H54 (cell line): ENCODE measurements around the gene PLAAT2.
"Not testable (repeated sequence)": the region's sequence is repeated elsewhere in the genome, so short reads cannot be mapped to it uniquely, and the experiment has no call there.

ENCODE experiments used
- DNase-seq: peaks from one replicate; pipeline ENCODE4 v3.0.0; 2011; ENCODE audit warnings: low spot score, mixed read lengths; ENCODE audit not compliant: insufficient read length
- FAIRE-seq: peaks from 3 replicates; lab custom pipeline; 2011; peaks lifted over from hg19 to GRCh38; lab: Jason Lieb, UNC
- POLR2A ChIP-seq: IDR thresholded peaks from 2 replicates; pipeline ENCODE4 v1.6.1; 2011; ENCODE audit warnings: low read depth, mild to moderate bottlenecking, low read length

PLAAT2 gene

GRCh38 chr11:63563201-63564055, at the start of gene PLAAT2:
Gene PLAAT2, minus strand, starts transcription at chr11:63563379. Its CDS starts 55 bp downstream, at chr11:63563324.
- no peak for DNase-seq
- FAIRE-seq, result no peak
- TF ChIP-seq POLR2A, result no peak

GRCh38 chr11:63612181-63612580, 49.0 kb upstream of the PLAAT2 start:
- no peak for FAIRE-seq
- TF ChIP-seq POLR2A, result no peak
- no peak for DNase-seq

GRCh38 chr11:63611395-63611747, 48.2 kb upstream of the PLAAT2 start:
- DNase-seq (no peak), FAIRE-seq (no peak)

GRCh38 chr11:63610604-63611394, 47.6 kb upstream of the PLAAT2 start:
- no peak for TF ChIP-seq POLR2A
- peak; percentile 30 for DNase-seq
- FAIRE-seq, result no peak

More at GRCh38 chr11:63611395-63611747, 48.2 kb upstream of the PLAAT2 start:
- no peak for TF ChIP-seq POLR2A

GRCh38 chr11:63609971-63610580, 46.9 kb upstream of the PLAAT2 start:
- FAIRE-seq, result peak; percentile 27
- TF ChIP-seq POLR2A, result no peak
- no peak for DNase-seq

GRCh38 chr11:63609536-63609935, 46.4 kb upstream of the PLAAT2 start:
- no peak for DNase-seq
- FAIRE-seq, result peak; percentile 48
- TF ChIP-seq POLR2A, result no peak

- no peak for FAIRE-seq
- DNase-seq, result peak; percentile 43
- TF ChIP-seq POLR2A, result no peak
Measured at GRCh38 chr11:63608353-63609345, 45.5 kb upstream of the PLAAT2 start.

- DNase-seq (no peak), FAIRE-seq (no peak)
- TF ChIP-seq POLR2A, result no peak
Measured at GRCh38 chr11:63603180-63603518, 40.0 kb upstream of the PLAAT2 start.

- FAIRE-seq, DNase-seq: not testable (repeated sequence)
Measured at GRCh38 chr11:63602290-63603179, 39.4 kb upstream of the PLAAT2 start.

GRCh38 chr11:63599211-63600122, 36.3 kb upstream of the PLAAT2 start:
- DNase-seq, result peak; percentile 97
- peak; percentile 87 for FAIRE-seq
- TF ChIP-seq POLR2A, result no peak

GRCh38 chr11:63598556-63598955, 35.4 kb upstream of the PLAAT2 start:
- DNase-seq (no peak), FAIRE-seq (no peak)
- TF ChIP-seq POLR2A, result no peak
